ENCODE measurements around the gene TRIM24. TPM values are rescaled to one million over a fixed set of nuclear protein-coding genes. Genes with fewer than 3 reads are reported as not detected.

Gene TRIM24
- polyA plus RNA-seq, 3 donors = 3.5 to 8.9 (median 6.0) TPM

DNA sequence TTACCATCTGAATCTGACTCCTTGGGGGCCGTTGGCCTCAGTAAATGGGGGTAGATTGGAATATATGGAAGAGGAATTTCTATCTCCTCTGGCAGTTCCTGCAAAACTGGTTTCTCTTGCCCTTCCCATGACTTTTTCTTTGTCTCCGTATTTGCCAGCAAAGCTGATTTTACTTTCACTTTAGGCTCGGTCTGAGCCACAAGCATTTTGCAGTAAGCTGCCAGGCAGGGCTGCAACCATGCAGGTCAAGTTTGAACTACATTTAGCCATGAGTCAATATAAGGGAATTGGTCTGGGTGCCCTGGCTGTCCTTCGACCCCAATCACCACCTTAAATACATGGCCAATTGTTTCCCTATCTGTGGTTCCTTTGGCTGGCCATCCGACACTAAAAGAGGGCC is 104.3 kb downstream of the TRIM24 start:
- peaks cover 65 to 68% of the 10 kb centered on the region in 2 donors for H3K9me3 ChIP-seq (replicated peaks in 1 of 2; ENCODE audit: control insufficient read depth in 1 of 2, insufficient read depth in 1 of 2, low read length in 2 of 2)
- Mint-ChIP-seq H3K27me3 (ENCODE audit: low read depth in 3 of 3) (peaks cover 0 to 3% (median 0%) of the 10 kb centered on the region in 3 donors), H3K4me3 (peak overlapping the region in 1 of 2 donors; percentile 45), H3K9me3 (peaks cover 47 to 70% (median 67%) of the 10 kb centered on the region in 7 donors), H3K27ac (peak overlapping the region; percentile 78 to 91 (median 87)), H3K36me3 (peaks cover 79 to 91% of the 10 kb centered on the region in 2 donors), H3K4me1 (peaks cover 10% of the 10 kb centered on the region)
- peak overlapping the region; percentile 75 for H3K4me2 ChIP-seq (replicated peaks; ENCODE audit: extremely low read depth, low read length, poor library complexity, severe bottlenecking)
- peak overlapping the region in 2 of 3 experiments; percentile 75 to 79 for H3K4me3 ChIP-seq (replicated peaks in 1 of 3; ENCODE audit: low read depth in 2 of 3, low read length in 3 of 3)
- peaks cover 6% of the 10 kb centered on the region for H3K79me2 ChIP-seq (ENCODE audit: insufficient read depth, low read length)
- H3K27ac ChIP-seq (ENCODE audit: low read depth in 1 of 2, low read length in 2 of 2) = peak overlapping the region; percentile 6 to 92
- no peaks in the 10 kb centered on the region for H4K20me1 ChIP-seq (ENCODE audit: insufficient read depth, low read length)
- peaks cover 75 to 79% of the 10 kb centered on the region in 2 donors for H3K36me3 ChIP-seq (replicated peaks in 1 of 2; ENCODE audit: control insufficient read depth in 1 of 2, insufficient read depth in 2 of 2, low read length in 2 of 2)
- H3K27me3 ChIP-seq (ENCODE audit: control insufficient read depth in 2 of 2, insufficient read depth in 2 of 2, low read length in 2 of 2) = no peaks in the 10 kb centered on the region
- peak overlapping the region; percentile 64 for H3K9ac ChIP-seq (ENCODE audit: insufficient read depth, low read length, poor library complexity, severe bottlenecking)
- TF ChIP-seq, protein P1, sequence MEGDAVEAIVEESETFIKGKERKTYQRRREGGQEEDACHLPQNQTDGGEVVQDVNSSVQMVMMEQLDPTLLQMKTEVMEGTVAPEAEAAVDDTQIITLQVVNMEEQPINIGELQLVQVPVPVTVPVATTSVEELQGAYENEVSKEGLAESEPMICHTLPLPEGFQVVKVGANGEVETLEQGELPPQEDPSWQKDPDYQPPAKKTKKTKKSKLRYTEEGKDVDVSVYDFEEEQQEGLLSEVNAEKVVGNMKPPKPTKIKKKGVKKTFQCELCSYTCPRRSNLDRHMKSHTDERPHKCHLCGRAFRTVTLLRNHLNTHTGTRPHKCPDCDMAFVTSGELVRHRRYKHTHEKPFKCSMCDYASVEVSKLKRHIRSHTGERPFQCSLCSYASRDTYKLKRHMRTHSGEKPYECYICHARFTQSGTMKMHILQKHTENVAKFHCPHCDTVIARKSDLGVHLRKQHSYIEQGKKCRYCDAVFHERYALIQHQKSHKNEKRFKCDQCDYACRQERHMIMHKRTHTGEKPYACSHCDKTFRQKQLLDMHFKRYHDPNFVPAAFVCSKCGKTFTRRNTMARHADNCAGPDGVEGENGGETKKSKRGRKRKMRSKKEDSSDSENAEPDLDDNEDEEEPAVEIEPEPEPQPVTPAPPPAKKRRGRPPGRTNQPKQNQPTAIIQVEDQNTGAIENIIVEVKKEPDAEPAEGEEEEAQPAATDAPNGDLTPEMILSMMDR (IDR thresholded peaks at IDR 0.05) = no peak
- peak overlapping the region; percentile 60 for H2AFZ ChIP-seq (ENCODE audit: insufficient read depth, low read depth, low read length, poor library complexity, severe bottlenecking)
- H3K4me1 ChIP-seq (ENCODE audit: control insufficient read depth in 1 of 2, insufficient read depth in 2 of 2, low read length in 2 of 2) = peaks cover 5 to 48% of the 10 kb centered on the region in 2 donors
- peak in 1 of 3 donors; percentile 7 for DNase-seq
- 97% methylated on average over 4 of the region's 5 CpGs for WGBS (ENCODE audit: insufficient coverage)
- intact Hi-C loops (cut with micrococcal nuclease) = no loop called here

DNA sequence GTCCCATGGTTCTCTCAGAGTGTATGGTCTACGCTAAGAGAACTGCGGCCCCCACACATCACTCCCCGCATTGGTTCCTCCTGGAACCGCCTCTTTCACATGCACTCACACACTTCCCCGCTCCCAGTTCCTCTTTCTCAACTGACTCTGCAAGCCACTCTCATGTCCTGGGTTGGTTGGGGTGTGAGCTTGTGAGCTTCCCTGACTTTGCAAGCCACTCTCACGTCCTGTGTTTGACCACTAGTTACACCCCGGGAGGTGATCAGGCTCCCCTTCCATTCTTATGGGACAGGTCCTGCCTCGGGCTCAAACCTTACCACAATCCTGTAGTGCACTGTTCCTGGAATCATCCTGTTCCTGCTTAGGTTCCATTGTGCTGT is 105.0 kb downstream of the TRIM24 start:
- no peaks in the 10 kb centered on the region for H3K27me3 ChIP-seq (ENCODE audit: control insufficient read depth in 2 of 2, insufficient read depth in 2 of 2, low read length in 2 of 2)
- Mint-ChIP-seq H3K27ac (peak overlapping the region; percentile 78 to 91 (median 87)), H3K4me1 (peaks cover 10% of the 10 kb centered on the region), H3K9me3 (peaks cover 43 to 63% (median 60%) of the 10 kb centered on the region in 7 donors), H3K27me3 (ENCODE audit: low read depth in 3 of 3) (peaks cover 0 to 3% (median 0%) of the 10 kb centered on the region in 3 donors), H3K4me3 (peak overlapping the region; percentile 30 to 45), H3K36me3 (peaks cover 78 to 91% of the 10 kb centered on the region in 2 donors)
- H3K9ac ChIP-seq (ENCODE audit: insufficient read depth, low read length, poor library complexity, severe bottlenecking) = peak overlapping the region; percentile 64
- peaks cover 4% of the 10 kb centered on the region for H3K79me2 ChIP-seq (ENCODE audit: insufficient read depth, low read length)
- H2AFZ ChIP-seq (ENCODE audit: insufficient read depth, low read depth, low read length, poor library complexity, severe bottlenecking) = peak overlapping the region; percentile 60
- peak; percentile 19 to 80 (median 36) for DNase-seq
- H3K27ac ChIP-seq (ENCODE audit: low read depth in 1 of 2, low read length in 2 of 2) = peak overlapping the region; percentile 65 to 92
- H3K4me2 ChIP-seq (replicated peaks; ENCODE audit: extremely low read depth, low read length, poor library complexity, severe bottlenecking) = peak overlapping the region; percentile 75
- peaks cover 58 to 61% of the 10 kb centered on the region in 2 donors for H3K9me3 ChIP-seq (replicated peaks in 1 of 2; ENCODE audit: control insufficient read depth in 1 of 2, insufficient read depth in 1 of 2, low read length in 2 of 2)
- no peaks in the 10 kb centered on the region for H4K20me1 ChIP-seq (ENCODE audit: insufficient read depth, low read length)
- TF ChIP-seq, protein P1 (IDR thresholded peaks at IDR 0.05) = no peak
- intact Hi-C loops (cut with micrococcal nuclease) = no loop called here
- H3K4me3 ChIP-seq (replicated peaks in 1 of 3; ENCODE audit: low read depth in 2 of 3, low read length in 3 of 3) = peak overlapping the region in 2 of 3 experiments; percentile 75 to 79
- peaks cover 75 to 79% of the 10 kb centered on the region in 2 donors for H3K36me3 ChIP-seq (replicated peaks in 1 of 2; ENCODE audit: control insufficient read depth in 1 of 2, insufficient read depth in 2 of 2, low read length in 2 of 2)
- H3K4me1 ChIP-seq (ENCODE audit: control insufficient read depth in 1 of 2, insufficient read depth in 2 of 2, low read length in 2 of 2) = peaks cover 5 to 48% of the 10 kb centered on the region in 2 donors
- no CpG with 5 or more reads among the region's 8 CpGs for WGBS (ENCODE audit: insufficient coverage)

All from CD14-positive monocyte (primary cell).